Measurements from ENCODE around the gene RRP9.

Gene RRP9

DNA sequence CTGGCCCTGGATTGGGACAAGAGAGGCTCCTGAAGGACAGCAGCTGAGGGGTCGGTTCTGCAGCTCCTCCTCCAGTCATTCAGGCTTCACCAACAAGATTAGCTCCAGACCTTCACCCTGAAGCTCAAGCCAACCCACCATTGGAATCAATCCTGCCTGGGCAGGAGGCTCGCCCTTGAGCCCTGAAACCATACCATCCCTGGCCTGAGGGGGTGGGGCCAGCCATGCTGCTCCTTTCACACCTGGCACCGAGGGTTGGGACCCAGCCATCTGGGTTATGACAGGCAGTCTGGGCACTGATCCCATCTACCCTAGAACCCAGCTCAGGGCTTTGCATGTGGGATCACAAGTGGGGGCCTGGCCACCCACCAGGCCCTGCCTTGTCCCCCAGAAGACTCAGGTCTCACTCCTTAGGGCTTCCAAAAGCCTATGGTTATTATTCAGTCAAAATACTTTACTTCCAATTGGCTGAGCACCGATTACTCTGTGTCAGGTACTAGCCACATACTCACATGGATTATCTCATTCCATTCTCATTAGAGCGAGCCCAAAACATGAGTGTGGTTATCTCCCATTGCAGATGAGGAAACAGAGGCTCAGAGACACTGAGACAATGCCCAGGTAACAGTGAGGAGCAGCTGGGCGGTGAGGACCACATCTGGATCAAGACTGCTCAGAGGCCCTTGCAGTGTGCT, 29.0 kb upstream of the RRP9 start:
- DNase-seq = no peak

DNA sequence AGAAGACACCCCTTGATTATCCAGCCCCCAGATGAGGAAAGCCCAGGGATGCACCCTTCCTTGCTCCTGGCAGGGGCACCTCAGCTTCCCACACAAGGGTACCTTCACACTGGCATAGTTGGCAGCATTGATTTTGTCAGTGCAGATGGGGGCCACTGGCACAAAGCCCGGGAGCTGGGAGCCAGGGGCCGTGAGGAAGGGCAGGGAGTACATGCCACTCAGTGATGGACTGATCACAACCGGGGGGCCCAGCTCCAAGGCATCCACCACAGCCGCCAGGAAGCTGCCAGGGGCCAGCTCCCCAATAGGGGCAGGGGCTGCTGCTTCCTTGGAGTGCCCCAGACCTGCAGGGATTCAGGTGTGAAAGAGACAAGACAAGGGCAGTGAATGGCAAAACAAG, 28.1 kb upstream of the RRP9 start:
- DNase-seq = no peak

DNA sequence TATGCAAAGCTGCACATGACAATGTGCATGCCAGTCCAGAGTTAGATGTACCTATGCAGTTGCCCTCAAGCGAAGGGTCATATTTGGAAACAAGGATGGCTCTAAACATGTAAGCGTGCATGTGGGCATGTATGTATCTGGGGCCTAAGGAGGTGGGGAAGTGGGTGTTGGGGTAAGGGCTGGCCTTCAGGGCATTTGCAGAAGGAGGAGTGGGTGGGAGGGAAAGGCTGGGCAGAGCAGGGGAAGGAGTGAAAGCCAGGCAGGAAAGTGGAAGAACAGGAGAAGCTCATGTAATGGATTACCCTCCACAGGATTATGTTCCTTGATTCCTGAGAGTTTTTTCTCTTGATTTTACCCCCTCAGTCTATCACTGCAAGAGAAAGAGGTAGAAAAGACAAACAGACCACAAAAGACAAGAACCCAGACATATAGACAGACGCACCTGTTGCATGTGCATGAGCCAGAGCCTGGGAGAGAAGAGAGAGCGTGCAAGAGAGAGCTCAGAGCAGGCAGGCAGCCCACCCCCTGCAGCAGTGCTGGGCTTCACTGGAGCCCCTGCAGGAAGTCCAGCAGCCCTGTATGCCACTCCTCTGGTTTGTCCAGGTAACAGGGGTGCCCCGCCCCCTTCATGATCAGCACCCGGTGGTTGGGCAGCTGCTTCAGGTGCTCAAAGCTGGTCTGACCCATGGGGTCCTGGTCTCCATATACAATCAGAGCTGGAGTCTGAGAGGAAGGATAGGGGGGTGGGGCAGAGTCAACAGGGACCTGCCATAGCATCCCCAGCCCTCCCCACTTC, 27.4 kb upstream of the RRP9 start:
- DNase-seq = no peak

DNA sequence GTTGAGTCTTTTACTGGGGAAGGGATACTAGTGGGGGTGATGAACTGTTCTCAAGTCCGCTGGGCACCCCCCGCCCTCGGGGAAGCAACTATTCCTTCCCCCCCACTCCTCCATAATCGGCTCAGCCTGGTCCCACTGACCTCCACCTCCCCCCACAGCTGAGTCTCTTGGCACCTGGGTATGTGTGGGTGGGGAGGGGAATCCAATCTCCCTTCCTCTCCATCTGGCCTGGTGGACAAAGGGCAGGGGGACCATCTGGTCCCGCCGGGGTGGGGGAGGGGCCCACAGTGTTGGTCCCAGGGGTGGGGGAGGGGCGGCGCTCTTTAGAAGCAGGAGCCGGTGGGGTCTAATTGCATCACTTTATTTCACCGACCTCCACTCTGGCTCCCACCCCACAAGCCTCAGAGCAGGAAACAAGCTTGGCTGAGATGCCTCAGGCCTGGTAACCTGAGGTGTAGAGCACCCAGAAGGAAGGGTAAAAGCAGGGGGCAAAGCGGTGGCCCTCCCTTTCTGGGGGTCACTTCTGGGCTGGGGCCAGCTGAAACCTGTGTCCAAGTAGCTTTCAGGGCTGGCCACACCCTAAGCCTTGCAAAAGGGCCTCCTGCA, 26.6 kb upstream of the RRP9 start:
- no peak for DNase-seq

DNA sequence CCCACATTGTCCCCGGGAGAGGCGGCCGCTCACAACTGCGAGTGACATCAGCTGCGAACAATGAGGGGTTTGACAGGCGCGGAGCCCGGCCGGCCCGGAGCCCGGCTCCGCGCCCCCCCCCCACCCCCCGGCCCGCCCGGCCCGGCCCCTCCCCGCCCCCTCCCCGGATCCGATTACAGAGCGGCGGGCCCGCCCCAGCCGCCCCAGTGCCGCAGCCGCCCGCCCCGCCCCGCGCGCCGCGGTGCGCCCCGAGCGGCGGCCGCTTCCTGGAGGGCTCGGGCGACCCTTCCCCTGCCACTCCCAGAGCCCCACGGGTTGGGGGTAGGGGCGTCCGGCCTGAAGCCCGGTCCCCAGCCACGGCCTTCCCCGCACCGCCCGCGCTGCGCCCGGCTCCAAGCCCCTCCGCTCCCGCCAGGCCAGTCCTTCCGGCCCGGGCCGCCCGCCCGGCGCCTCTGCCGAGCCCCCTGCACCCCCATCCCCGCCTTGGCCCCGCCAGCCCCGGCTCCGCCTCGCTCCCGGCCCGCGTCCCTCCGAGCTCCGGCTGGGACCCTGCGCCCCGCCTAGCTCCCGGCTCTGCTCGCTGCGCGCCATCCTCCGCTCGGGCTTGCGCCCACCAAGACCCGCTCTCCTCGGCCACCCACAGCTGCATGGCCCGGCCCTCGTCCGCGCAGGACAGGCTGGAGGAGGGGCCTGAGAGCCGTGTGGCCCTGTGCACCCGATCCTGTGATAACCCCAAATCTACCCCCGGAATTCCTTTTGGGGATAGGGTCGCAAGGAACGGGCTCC, 25.9 kb upstream of the RRP9 start, which contains the start of gene PCBP4:
TSS of gene PCBP4 (minus strand) at position 71 of the 786 bp plus-strand sequence. CDS start 6,214 bp downstream, outside the sequence.
- peak; percentile 53 for DNase-seq

DNA sequence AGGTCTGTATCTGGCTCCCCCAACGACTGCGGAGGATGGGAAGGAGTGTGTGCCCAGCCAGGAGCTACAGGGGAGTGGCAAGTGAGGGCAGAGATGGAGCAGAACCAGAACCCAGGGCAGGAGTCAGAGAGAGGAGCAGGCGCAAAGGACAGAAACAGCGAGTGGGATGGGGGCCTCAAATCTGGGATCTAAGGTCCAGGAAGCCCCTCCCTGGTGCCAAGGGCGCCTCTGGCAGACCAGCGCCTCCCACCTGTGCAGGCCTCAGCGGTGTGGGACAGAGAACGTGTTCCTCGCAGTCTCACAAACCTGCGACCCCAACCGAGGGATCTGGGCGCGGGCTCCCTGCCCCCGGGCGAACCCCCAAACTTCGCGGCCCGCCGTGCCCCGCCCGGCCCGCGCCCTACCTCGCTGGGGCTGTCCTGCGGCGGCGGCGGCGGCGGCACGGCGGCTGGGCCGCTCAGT, 25.2 kb upstream of the RRP9 start:
- no peak for DNase-seq

DNA sequence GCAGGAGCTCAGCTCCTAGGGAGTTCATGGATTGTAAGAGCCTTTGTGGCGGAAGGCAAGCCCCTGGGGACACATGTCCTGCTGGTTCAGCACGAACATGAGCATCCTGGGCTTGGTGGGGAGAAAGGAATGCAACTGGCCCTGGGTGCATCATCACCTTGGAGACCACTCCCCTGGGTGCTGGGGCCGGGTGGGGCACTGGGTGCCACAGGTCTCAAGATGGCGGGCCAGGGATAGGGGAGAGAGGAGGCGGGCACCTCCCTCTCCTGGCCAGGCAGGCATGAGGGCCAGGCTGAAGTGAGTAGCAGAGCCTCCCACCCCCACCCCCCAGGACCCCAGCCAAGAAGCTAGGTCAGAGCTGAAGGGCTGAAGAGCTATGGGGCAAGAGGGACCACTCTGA, 24.8 kb upstream of the RRP9 start:
- no peak for DNase-seq

DNA sequence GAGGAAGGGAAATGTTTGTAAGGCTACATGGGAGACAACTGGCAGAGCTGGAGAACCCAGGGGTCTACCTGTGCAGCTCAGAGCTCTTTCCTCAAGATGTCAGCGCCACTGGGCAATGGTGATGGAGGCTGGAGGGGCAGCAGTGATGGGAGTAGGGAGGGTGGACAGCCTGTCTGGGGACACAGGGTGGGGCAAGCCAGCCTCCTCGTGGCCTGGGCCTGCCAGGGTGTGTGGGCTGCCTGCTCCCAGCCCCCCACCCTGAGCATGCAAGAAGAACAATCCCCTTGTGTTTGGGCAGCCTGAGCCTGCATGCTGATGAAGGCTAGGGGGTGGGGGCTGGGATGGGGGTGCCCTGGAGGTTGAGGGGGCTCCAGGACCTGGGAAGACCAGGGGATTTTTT, 24.3 kb upstream of the RRP9 start:
- DNase-seq = no peak

DNA sequence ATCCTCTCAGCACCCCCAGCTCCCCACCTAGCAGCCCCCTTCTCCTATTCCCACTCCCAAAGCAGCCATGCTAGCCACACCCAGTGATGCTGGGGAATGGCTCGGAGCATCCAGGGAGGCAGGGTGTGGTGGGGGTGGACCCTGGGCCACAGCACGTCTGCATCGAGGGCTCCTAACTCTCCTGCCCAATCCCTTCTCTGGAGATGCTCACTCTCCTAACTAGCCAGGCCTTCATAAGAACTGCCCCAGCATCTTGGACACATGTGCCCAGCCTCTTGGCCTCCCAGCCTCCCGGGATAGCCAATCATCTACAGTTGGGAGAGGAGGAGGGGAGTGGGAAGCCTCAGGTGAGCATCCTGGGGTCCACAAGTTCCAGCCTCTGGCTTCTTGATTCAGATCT, 22.8 kb upstream of the RRP9 start:
- DNase-seq = no peak

DNA sequence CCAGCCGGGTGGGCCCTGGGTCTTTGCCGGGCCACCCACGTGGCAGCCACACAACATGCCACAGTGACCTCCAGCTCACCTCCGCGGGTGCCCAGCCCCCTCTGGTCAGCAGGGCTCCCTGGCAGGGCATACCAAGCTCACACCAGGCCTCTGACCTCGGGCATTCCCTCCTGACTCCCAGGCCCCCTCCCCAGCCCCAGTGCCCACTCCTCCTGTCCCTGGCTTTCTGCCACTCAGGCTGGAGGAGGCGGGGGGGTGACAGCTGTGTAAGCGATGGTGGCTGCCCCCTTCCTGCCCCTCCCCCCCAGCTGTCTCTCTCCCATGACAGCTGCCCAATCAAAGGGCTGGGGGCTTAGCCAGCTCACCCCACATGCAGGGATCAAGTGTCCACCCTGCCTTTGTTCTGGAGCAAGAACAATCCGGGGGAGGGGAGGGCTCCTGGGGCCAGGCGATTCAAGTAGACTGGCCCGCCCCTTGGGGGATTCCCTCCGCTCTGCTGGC, 22.3 kb upstream of the RRP9 start:
- DNase-seq = no peak

DNA sequence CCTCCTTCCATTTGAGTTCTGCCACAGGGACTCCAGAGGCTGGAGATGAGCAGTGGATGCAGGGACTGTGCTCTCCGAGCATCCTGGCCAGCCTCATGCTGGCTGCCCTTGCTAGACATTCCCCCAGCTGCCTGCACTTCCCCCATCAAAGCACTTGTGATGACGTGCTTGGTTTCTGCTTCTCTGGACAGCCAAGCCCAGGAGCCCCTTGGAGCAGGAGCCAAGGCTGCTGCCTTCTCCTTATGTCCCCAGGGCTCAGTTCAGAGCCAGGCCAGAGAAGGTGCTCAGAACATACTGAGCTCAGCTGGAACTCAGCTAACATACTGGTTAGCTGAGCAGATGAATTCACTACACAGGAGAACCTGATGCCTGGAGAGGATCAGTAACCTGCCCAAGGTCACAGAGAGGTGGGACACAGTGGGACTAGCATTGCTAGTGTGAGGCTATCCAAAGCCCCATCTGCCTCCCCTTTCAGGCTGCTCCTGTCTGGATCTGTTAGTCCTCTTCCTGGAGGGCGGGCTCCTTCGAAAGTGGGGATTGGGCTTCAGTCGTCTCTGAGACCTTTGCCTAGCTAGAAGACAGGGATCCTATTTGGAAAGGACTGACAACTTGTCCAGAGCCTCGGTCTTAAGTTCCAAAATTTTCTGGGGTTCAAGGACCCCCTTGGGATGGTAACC, 21.3 kb upstream of the RRP9 start:
- DNase-seq = no peak

DNA sequence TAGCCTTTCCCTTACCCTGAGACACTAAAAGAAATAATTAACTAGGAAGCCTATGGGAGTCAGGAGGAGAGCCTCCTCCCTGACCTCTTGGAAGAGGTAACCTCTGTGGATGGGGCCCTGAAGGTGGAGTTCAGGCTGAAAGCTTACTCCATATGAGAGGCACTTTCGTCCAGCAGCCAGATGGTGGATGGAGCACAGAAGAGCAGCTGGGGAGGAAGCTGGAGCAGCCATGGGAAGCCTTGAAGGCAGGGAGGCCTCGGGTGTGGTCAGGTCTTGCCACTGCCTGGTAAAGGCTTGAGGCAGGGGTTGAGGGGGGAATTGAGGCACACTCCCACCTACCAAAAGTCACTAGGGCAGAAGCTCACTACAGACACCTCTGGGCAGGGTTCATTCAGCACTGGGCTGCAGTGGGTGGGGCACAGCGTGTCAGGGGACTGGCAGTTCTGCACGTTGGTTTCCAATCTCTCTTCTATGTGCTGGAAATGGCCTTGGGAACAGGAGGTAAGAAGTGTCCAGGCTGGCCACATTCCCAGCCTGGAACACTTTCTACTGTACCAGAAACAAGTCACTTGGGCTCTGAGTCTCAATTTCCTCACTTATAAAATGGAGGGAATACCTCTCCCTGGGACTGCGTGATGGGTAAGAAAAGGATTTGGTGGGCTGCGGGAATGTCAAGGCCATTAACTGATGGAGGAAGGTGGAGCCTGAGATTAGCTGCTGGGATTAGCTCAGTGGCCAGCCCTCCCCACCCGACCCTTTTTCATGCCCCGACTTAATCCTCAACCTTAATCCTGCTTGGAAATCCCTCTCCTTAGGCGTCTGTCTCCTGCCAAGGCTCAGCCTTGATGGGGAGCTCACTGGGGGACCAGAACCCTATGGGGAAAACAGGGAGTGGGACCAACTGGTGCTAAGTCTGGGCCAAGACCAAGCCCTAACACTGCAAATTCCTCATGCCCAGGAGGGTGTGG, 20.2 kb upstream of the RRP9 start:
- DNase-seq = no peak

DNA sequence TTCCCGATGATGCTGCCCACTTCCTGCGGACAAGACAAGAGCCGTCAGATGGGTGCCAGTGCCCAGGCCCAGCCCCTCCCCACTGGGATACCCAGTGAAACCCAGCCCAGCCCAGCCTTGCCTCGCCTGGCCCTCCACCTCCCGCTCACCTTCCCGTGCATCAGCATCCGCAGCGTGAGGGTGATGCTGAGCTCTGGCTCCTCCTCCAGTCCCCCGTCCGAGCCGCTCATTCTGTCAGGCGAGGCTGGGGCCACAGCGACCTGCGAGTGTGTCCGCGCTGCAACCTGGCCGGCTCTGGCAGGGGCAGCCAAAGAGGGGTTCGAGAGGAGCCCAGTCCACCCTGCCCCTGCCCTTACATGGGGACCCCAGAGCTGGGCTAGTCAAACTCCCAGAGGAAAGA, 19.3 kb upstream of the RRP9 start:
- no peak for DNase-seq

DNA sequence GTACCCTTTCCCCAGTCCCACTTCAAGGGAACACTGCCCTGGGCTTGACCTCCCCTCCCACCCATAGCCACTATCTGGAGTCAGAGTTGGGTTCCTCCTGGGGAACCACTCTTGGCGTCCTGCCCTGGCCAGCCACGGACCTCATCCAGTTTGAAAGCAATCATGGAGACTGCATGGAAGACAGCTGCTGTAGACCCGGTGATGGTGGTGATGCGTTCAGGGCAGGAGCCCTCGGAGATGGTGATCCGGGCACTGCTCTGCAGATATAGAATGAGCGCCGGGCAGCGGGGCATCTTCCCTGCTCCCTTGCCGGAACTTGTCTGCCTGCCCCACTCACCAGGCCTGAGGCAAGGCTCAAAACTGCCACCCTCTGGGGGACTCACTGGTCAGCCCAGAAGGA, 18.7 kb upstream of the RRP9 start:
- DNase-seq = no peak

DNA sequence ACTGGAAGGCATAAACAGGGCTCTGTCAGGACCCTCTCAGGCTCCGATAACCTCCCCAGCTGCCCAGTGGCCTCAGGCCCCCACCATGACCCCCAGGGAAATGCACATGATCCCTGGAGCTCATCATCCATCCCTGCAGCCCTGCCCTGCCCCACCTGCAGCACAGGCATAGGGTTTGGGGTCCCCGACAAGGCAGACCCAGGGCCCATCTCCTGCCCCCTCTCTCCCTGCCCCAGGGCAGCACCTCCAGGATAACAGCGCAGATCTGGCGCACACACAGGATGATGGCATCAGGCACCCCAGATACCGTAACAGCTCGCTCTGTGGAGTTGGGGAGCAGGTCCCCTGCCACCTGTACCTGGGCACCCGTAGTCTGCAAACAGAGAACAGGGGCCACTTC, 17.9 kb upstream of the RRP9 start:
- no peak for DNase-seq

DNA sequence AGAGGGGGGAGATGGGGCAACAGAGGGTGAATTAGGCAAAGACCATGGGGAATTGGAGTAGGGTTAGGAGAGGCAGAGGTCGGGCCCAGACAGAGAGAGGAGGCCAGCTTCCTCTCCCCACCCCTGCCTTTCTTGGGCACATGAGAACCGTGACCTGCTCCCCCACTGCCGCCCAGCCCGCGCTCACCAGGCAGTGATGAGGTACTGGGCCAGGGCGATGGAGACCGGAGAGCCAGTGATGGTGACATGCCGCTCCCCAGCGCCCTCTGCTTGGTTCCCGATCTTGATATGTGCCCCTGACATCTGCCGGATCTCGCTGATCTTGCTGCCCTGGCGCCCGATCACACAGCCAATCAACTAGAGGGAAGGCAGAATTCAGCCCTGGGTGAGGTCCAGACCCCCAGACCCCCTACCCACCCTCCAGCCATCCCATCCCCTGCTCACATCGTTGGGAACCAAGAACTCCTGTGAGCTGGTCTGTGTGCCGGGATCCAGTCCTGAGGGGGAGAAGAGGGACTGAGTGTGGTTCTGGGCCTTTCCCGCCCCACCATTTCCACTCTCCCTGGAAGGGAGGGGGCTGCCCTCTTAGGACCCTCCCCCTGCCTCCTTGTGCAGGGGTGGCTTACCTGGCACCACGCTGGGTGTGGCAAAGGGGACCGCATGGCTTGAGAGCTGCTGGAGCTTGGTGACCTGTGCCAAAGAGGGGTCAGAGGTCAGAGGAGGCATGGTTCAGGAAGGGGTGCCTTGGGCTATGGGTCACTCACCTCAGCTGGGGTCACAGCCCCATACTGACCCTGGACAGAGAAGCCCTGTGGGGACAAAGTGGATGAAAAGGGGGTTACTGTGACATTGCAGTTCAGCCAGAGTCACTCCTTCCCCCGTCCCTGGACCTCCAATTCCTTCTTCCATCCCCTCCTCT, 17.2 kb upstream of the RRP9 start:
- DNase-seq = no peak

DNA sequence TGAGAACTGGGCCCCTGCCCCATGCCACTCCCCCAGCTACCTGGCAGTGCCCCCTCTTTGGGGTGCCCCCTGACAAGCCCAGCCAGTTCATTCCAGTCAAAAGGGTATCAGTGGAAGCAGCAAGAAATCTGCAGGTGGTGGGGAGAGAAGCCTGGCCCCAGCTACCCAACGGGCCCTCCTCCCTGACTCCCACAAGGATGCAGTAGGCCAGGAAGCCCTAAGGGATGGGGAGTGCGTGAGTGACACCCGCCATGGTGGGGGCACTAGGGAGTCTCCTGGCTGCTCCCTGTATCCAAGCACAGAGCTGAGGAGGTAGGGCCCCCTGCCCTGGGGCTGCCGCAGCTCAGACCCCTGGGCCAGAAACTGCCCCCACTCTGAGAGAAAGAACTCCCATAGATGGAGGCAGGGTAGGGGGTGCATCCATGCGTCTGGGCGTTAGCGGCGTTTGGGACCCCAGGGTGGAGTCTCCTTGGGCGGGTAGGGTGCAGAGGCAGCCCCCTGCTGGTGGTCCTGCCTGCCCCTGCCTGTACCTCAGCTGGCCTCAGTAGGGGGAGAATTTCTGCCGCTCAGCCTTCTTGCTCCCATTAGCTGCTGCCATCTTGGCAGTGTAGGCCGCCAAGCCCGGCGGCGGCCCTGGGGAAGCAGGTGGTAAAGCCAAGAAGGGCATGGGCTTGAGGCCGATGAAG, 16.0 kb upstream of the RRP9 start:
- no peak for DNase-seq

DNA sequence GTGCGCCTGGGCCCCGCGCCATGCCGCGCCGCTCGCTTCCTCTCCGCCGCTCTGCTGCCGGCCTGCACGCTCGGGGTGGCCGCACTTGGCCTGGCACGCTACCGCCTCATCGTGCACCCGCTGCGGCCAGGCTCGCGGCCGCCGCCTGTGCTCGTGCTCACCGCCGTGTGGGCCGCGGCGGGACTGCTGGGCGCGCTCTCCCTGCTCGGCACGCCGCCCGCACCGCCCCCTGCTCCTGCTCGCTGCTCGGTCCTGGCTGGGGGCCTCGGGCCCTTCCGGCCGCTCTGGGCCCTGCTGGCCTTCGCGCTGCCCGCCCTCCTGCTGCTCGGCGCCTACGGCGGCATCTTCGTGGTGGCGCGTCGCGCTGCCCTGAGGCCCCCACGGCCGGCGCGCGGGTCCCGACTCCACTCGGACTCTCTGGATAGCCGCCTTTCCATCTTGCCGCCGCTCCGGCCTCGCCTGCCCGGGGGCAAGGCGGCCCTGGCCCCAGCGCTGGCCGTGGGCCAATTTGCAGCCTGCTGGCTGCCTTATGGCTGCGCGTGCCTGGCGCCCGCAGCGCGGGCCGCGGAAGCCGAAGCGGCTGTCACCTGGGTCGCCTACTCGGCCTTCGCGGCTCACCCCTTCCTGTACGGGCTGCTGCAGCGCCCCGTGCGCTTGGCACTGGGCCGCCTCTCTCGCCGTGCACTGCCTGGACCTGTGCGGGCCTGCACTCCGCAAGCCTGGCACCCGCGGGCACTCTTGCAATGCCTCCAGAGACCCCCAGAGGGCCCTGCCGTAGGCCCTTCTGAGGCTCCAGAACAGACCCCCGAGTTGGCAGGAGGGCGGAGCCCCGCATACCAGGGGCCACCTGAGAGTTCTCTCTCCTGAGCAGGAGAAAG, 14.4 kb upstream of the RRP9 start:
- peak; percentile 68 for DNase-seq

Measured in stimulated activated CD8-positive, alpha-beta memory T cell treated with anti-CD3 and anti-CD28 coated beads, Interleukin-4, amount 100 ng/mL, for 48 hours (primary cell).